Measurements from ENCODE around the gene TLL2. TPM values are rescaled to one million over a fixed set of nuclear protein-coding genes. Genes with fewer than 3 reads are reported as not detected.

Gene TLL2
- total RNA-seq, 1 donor from 2014 or later: 1.9 TPM

GRCh38 chr10:96500050-96500449 lies 13.7 kb downstream of the TLL2 start:
- H3K36me3 Mint-ChIP-seq (ENCODE audit: low read depth): no peaks in the 10 kb centered on the region
- no peak overlapping the region for H3K4me3 Mint-ChIP-seq (ENCODE audit: unreplicated experiment)
- no peaks in the 10 kb centered on the region for H3K9me3 Mint-ChIP-seq (ENCODE audit: low read depth)
- no peaks in the 10 kb centered on the region for H3K4me1 Mint-ChIP-seq (ENCODE audit: low read depth)
- H3K27me3 Mint-ChIP-seq (ENCODE audit: low read depth): peaks cover 3% of the 10 kb centered on the region
- H3K27ac Mint-ChIP-seq (ENCODE audit: unreplicated experiment): no peak overlapping the region
- TF ChIP-seq, protein P1, sequence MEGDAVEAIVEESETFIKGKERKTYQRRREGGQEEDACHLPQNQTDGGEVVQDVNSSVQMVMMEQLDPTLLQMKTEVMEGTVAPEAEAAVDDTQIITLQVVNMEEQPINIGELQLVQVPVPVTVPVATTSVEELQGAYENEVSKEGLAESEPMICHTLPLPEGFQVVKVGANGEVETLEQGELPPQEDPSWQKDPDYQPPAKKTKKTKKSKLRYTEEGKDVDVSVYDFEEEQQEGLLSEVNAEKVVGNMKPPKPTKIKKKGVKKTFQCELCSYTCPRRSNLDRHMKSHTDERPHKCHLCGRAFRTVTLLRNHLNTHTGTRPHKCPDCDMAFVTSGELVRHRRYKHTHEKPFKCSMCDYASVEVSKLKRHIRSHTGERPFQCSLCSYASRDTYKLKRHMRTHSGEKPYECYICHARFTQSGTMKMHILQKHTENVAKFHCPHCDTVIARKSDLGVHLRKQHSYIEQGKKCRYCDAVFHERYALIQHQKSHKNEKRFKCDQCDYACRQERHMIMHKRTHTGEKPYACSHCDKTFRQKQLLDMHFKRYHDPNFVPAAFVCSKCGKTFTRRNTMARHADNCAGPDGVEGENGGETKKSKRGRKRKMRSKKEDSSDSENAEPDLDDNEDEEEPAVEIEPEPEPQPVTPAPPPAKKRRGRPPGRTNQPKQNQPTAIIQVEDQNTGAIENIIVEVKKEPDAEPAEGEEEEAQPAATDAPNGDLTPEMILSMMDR (IDR thresholded peaks at IDR 0.05): no peak
- DNase-seq (ENCODE audit: low spot score): no peak

GRCh38 chr10:96497391-96497790 lies 16.3 kb downstream of the TLL2 start:
- Mint-ChIP-seq H3K27ac (ENCODE audit: unreplicated experiment) (no peak overlapping the region), H3K27me3 (ENCODE audit: low read depth) (peaks cover 6% of the 10 kb centered on the region), H3K4me1 (ENCODE audit: low read depth) (no peaks in the 10 kb centered on the region), H3K4me3 (ENCODE audit: unreplicated experiment) (no peak overlapping the region), H3K36me3 (ENCODE audit: low read depth) (no peaks in the 10 kb centered on the region), H3K9me3 (ENCODE audit: low read depth) (no peaks in the 10 kb centered on the region)
- DNase-seq (ENCODE audit: low spot score): no peak
- TF ChIP-seq, protein P1 (IDR thresholded peaks at IDR 0.05): no peak

DNA sequence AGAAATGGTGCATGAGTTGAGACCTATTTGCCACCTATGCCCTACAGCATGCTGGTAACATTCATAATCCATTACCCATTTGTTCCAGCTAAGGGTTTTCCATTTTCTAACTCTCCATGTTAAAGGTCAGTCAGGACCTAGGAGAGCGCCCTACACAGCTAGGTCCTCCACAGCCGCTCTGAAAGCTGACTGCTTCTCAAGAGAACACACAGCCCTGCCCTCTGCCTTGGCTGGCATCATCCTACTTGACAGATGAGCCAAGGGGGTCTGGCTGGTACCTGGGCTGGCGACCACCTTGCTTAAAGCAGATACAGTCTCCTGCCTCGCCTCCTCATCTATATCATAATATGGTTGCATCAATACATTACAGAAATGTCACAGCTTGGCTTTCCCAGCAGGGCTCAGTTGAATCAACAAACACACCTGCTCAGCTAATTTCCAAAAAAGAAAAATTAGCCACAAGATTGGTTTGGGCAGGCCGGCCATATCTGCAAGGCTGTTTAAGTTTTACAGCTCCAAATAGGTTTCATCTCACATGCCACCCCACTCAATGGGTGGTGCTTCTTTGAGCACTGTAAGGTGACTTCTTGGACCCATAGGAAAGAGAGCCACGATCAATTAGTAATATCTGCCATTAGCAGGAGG lies 17.3 kb downstream of the TLL2 start:
- no peaks in the 10 kb centered on the region for H3K4me1 Mint-ChIP-seq (ENCODE audit: low read depth)
- H3K27ac Mint-ChIP-seq (ENCODE audit: unreplicated experiment): no peak overlapping the region
- TF ChIP-seq, protein P1 (IDR thresholded peaks at IDR 0.05): no peak
- DNase-seq (ENCODE audit: low spot score): no peak
- H3K36me3 Mint-ChIP-seq (ENCODE audit: low read depth): no peaks in the 10 kb centered on the region
- H3K4me3 Mint-ChIP-seq (ENCODE audit: unreplicated experiment): no peak overlapping the region
- H3K27me3 Mint-ChIP-seq (ENCODE audit: low read depth): peaks cover 6% of the 10 kb centered on the region
- no peaks in the 10 kb centered on the region for H3K9me3 Mint-ChIP-seq (ENCODE audit: low read depth)

- Mint-ChIP-seq H3K4me1 (ENCODE audit: low read depth) (no peaks in the 10 kb centered on the region), H3K9me3 (ENCODE audit: low read depth) (no peaks in the 10 kb centered on the region), H3K36me3 (ENCODE audit: low read depth) (no peaks in the 10 kb centered on the region), H3K27ac (ENCODE audit: unreplicated experiment) (no peak overlapping the region), H3K27me3 (ENCODE audit: low read depth) (peaks cover 9% of the 10 kb centered on the region), H3K4me3 (ENCODE audit: unreplicated experiment) (no peak overlapping the region)
- no peak for DNase-seq (ENCODE audit: low spot score)
- TF ChIP-seq, protein P1 (IDR thresholded peaks at IDR 0.05): no peak
These were observed 18.2 kb downstream of the TLL2 start for GRCh38 chr10:96495544-96495943.

GRCh38 chr10:96494694-96495093 lies 19.0 kb downstream of the TLL2 start:
- H3K36me3 Mint-ChIP-seq (ENCODE audit: low read depth): no peaks in the 10 kb centered on the region
- H3K4me3 Mint-ChIP-seq (ENCODE audit: unreplicated experiment): no peak overlapping the region
- DNase-seq (ENCODE audit: low spot score): no peak
- H3K9me3 Mint-ChIP-seq (ENCODE audit: low read depth): no peaks in the 10 kb centered on the region
- no peak overlapping the region for H3K27ac Mint-ChIP-seq (ENCODE audit: unreplicated experiment)
- TF ChIP-seq, protein P1 (IDR thresholded peaks at IDR 0.05): no peak
- peaks cover 9% of the 10 kb centered on the region for H3K27me3 Mint-ChIP-seq (ENCODE audit: low read depth)
- H3K4me1 Mint-ChIP-seq (ENCODE audit: low read depth): no peaks in the 10 kb centered on the region
